Suprapubic skin (tissue), 3 donors: ENCODE measurements around the gene C14orf180.
"Not testable (repeated sequence)": the region's sequence is repeated elsewhere in the genome, so short reads cannot be mapped to it uniquely, and the experiment has no call there.

Experiments used
- CTCF ChIP-seq, 2 donors: fragments of 200-600 bp in 1 of 2; fragments of 450-650 bp in 1 of 2; sonication (generic) in 1 of 2; IDR thresholded peaks; one replicate each; pipeline ENCODE4 v1.5.1; 2016 to 2019; ENCODE audit warnings: antibody characterized with exemption in 2 of 2, mild to moderate bottlenecking in 1 of 2, moderate library complexity in 1 of 2
- POLR2A ChIP-seq, 2 donors: fragments of 450-650 bp; IDR thresholded peaks; one replicate each; pipeline ENCODE4 v1.6.1; 2017; ENCODE audit warnings: antibody characterized with exemption in 2 of 2, mild to moderate bottlenecking in 2 of 2, moderate library complexity in 2 of 2

- TF ChIP-seq CTCF, POLR2A (IDR thresholded peaks at IDR 0.05): not testable (repeated sequence)
Measured at GRCh38 chr14:104636846-104637545, 57.4 kb downstream of the C14orf180 start.
